MCF 10A (cell line): ENCODE results near the gene CERS1. TPM values are rescaled to one million over a fixed set of nuclear protein-coding genes. Genes with fewer than 3 reads are reported as not detected.

ENCODE experiments used
- BruUV-seq: library from RNA; stranded (reverse); fragments of 400-500 nt; replicated peaks from 2 replicates; lab custom pipeline; 2021; lab: Mats Ljungman, UMichigan
- CTCF ChIA-PET: fragments of 300-600 bp; sonication (Branson Sonifier 250); formaldehyde crosslinking; extraction: SDS; loops from one replicate; lab custom pipeline; 2021; ENCODE audit warnings: antibody characterized with exemption, inconsistent platforms; lab: Yijun Ruan, JAX
- POLR2A ChIA-PET: fragments of 300-600, 350-650 bp; sonication (Branson Sonifier 250); formaldehyde crosslinking; extraction: SDS; loops from one replicate; lab custom pipeline; 2020; ENCODE audit warnings: antibody characterized with exemption, inconsistent platforms; lab: Yijun Ruan, JAX
- DNase-seq: peaks from one replicate; pipeline ENCODE4 v3.0.0-alpha.2; 2018; ENCODE audit not compliant: unreplicated experiment
- H3K27ac Mint-ChIP-seq: one replicate; pipeline ENCODE4 v1.8.0; 2022; ENCODE audit warnings: mild to moderate bottlenecking, low read depth, mixed read lengths; ENCODE audit not compliant: unreplicated experiment
- H3K27me3 Mint-ChIP-seq: one replicate; pipeline ENCODE4 v1.8.0; 2022; ENCODE audit warnings: mixed read lengths; ENCODE audit not compliant: insufficient read depth, unreplicated experiment
- H3K36me3 Mint-ChIP-seq: one replicate; pipeline ENCODE4 v1.8.0; 2022; ENCODE audit warnings: mild to moderate bottlenecking, moderate library complexity, mixed read lengths; ENCODE audit not compliant: insufficient read depth, unreplicated experiment
- H3K4me1 Mint-ChIP-seq: one replicate; pipeline ENCODE4 v1.8.0; 2022; ENCODE audit warnings: mixed read lengths; ENCODE audit not compliant: insufficient read depth, unreplicated experiment
- H3K4me3 Mint-ChIP-seq: one replicate; pipeline ENCODE4 v1.8.0; 2022; ENCODE audit warnings: mild to moderate bottlenecking, moderate library complexity, mixed read lengths; ENCODE audit not compliant: unreplicated experiment
- H3K9me3 Mint-ChIP-seq: one replicate; pipeline ENCODE4 v1.8.0; 2022; ENCODE audit warnings: mixed read lengths; ENCODE audit not compliant: unreplicated experiment
- CTCF ChIP-seq: fragments of 200-600 bp; IDR thresholded peaks from one replicate; pipeline ENCODE4 v1.8.0; 2022; ENCODE audit warnings: antibody characterized with exemption, mild to moderate bottlenecking; ENCODE audit not compliant: unreplicated experiment
- intact Hi-C: fragments of 100-400 bp; cut with micrococcal nuclease; formaldehyde crosslinking; loops from 2 replicates; pipeline ENCODE4 v1.14.1; 2022
- total RNA-seq: library from RNA; stranded (reverse); gene quantifications from 2 replicates; pipeline ENCODE4 v1.2.3, GENCODE V29; 2022

The CERS1 gene
- total RNA-seq, 1 experiment from 2014 or later = not detected

DNA sequence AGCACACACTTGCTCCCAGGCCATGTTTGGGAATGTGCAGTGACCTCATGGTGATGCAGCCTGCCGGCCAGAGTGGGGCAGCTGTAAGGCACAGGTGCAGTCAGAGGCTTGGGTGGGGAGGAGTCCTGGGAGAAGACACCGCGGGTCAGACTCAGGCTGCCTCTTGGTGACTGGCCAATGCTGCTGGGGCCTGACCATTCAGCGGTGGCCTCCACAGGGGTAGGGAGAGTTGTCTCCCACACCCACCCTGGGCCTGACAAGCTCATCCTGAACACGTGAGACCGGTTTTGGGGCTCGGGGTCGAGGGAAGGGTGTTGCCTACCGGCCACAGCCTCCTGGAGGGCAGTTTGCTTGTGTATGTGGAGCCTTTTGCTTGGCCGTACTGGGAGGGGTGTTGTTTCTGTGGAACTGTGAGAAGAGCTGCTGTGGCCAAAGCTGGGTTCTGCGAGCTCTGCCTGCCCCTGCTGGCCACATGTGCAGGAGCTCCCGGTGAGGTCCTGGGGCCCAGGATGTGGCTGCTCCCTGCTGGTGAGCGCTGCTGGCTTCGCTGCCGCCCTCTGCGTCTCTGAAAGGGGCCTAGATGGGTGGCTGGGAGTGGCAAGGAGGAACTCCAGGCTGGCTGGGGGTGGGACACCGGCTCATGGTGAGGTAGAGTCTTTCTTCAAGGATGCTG is 42.1 kb downstream of the CERS1 start:
- no peak overlapping the region for H3K27ac Mint-ChIP-seq
- H3K4me3 Mint-ChIP-seq = no peak overlapping the region
- intact Hi-C loops = no loop called here
- TF ChIP-seq CTCF = no peak
- no peak for DNase-seq
- H3K4me1 Mint-ChIP-seq = peaks cover 9% of the 10 kb centered on the region
- peaks cover 87% of the 10 kb centered on the region for H3K36me3 Mint-ChIP-seq
- ChIA-PET CTCF (interaction anchor here (5.1 kb wide), 1 partner anchor 13 kb away, joined by 22 read pairs; no protein-coding TSS in a partner anchor), POLR2A (interaction anchor here (1.2 kb wide), 1 partner anchor 20 kb away, joined by 4 read pairs; no protein-coding TSS in a partner anchor)
- no peaks in the 10 kb centered on the region for H3K27me3 Mint-ChIP-seq
- no peaks in the 10 kb centered on the region for H3K9me3 Mint-ChIP-seq
- BruUV-seq = no TSS peak

DNA sequence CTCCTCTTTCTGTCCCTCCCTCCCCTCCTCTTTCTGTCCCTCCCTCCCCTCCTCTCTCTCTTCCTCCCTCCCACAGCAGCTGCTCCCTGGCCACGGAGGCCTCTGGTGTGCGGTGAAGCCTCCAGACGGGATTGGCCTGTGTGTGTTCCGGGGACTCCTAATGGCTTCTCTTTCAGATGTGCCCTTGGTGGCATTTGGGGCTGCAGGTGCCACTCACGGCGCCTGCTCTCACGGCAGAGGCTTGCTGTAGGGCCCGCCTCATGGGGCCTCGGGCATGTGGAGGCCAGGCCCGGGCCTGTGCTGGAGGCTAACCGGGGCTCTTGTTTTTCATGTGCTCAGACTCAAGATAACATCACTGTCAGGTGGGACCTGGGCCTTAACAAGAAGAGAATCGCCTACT is 43.3 kb downstream of the CERS1 start:
- peaks cover 13% of the 10 kb centered on the region for H3K4me1 Mint-ChIP-seq
- peaks cover 84% of the 10 kb centered on the region for H3K36me3 Mint-ChIP-seq
- BruUV-seq = no TSS peak
- intact Hi-C loops = no loop called here
- H3K27me3 Mint-ChIP-seq = no peaks in the 10 kb centered on the region
- H3K27ac Mint-ChIP-seq = no peak overlapping the region
- no peak overlapping the region for H3K4me3 Mint-ChIP-seq
- CTCF ChIA-PET = interaction anchor here (0.9 kb wide), 1 partner anchor 63 kb away, joined by 3 read pairs; no protein-coding TSS in a partner anchor
- no peak for TF ChIP-seq CTCF
- H3K9me3 Mint-ChIP-seq = no peaks in the 10 kb centered on the region
- DNase-seq = no peak
- POLR2A ChIA-PET = interaction anchor here (0.8 kb wide), 1 partner anchor 11 kb away, joined by 3 read pairs; no protein-coding TSS in a partner anchor

- H3K4me1 Mint-ChIP-seq = peaks cover 20% of the 10 kb centered on the region
- no peak overlapping the region for H3K4me3 Mint-ChIP-seq
- peaks cover 88% of the 10 kb centered on the region for H3K36me3 Mint-ChIP-seq
- CTCF ChIA-PET = interaction anchor here (0.7 to 2.3 kb wide), 6 partner anchors 15 to 263 kb away, joined by 3 to 20 read pairs (median 4); partner anchors contain the start of gene REX1BD
- POLR2A ChIA-PET = interaction anchor here (0.8 to 1.0 kb wide), 2 partner anchors 12 to 263 kb away, joined by 3 read pairs; partner anchors contain the start of gene REX1BD
- no peak for DNase-seq
- BruUV-seq = no TSS peak
- no peak overlapping the region for H3K27ac Mint-ChIP-seq
- no peaks in the 10 kb centered on the region for H3K27me3 Mint-ChIP-seq
- no peaks in the 10 kb centered on the region for H3K9me3 Mint-ChIP-seq
- no peak for TF ChIP-seq CTCF
- intact Hi-C loops = no loop called here
Measured at GRCh38 chr19:18851673-18852325, 44.2 kb downstream of the CERS1 start.
